GM19193 (cell line): ENCODE data around the gene NDUFAF4.

ENCODE experiments used
- POLR2A ChIP-seq: IDR thresholded peaks from 4 replicates; pipeline ENCODE4 v1.6.1; 2011; ENCODE audit not compliant: insufficient read depth, insufficient read length; ENCODE audit errors: extremely low read depth

The NDUFAF4 gene

DNA sequence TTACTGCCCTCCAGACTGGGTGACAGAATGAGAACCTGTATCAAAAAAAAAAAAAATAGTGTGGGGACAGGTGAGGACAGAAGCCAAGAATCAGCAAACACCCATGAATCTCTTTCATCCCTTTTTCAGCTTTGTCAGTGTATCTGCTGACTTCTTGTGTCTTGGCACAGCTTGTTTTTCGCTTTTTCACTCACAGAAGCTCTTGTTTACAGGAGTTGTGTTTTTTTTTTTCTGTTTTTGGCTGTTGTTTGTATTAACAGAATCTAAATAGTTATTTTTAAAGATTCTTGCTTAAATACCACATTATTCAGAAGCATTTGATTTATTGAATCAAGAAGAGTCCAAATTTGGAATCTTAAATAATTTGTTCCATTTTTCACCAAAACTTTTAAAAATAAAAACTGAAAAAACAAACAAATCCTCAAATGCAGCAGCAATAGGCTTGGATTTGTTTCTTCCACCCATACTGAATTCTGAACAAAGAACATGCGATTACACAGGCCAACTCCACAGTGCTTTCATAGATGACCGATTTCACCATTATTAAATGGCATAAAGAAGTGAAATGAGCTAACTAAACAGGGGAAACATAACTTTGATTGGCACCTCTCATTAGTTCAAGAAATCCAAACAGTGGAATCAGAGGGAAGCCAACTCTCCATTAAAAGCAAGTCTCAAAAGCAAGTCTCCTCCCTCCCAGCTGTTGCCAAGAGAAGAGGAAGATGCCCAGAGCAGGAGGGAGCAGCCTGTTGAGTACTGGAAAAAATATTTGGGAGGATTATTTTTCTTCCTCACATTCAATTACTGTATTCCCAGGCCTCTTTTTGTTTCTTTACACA is 33.3 kb downstream of the NDUFAF4 start:
- TF ChIP-seq POLR2A = no peak

DNA sequence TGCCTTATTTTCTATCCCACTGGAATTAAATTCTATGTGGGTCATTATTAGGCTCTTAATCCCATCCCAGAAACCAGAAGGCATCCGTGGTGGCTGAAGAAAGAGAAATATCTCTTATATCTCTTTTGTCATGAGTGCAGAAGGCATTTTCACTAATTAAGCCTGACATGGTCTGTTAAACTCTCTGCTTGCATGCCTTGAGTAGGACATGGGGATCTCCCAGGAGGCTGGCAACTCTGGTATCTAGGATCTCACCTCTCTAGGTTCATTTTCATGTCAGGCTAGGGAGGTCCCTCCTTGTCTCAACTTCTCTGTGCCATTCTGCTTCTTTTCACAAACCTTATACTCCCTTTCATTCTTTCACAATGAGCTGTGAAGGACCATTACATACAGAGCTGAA is 35.1 kb downstream of the NDUFAF4 start:
- TF ChIP-seq POLR2A = no peak

- no peak for TF ChIP-seq POLR2A
Observed at GRCh38 chr6:96861588-96861987, 36.1 kb downstream of the NDUFAF4 start.

DNA sequence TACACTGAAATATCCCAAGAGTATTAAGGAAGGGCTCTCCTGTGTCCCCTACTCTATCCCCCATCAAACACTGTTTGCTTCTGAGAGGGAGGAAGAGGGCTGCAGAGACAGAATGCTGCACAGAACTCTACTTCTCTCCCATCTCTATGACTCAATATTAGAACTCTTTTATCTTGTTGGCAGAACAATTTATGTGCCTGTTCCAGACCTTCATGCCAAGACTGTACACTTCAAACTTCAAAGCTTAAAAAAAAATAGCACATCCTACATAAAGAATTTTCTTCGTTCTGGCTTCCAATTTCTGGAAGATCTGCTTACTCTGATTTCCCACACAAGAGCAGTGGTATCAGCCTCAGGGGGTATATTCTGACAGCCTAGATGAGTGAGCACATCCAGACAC is 40.8 kb downstream of the NDUFAF4 start:
- no peak for TF ChIP-seq POLR2A

DNA sequence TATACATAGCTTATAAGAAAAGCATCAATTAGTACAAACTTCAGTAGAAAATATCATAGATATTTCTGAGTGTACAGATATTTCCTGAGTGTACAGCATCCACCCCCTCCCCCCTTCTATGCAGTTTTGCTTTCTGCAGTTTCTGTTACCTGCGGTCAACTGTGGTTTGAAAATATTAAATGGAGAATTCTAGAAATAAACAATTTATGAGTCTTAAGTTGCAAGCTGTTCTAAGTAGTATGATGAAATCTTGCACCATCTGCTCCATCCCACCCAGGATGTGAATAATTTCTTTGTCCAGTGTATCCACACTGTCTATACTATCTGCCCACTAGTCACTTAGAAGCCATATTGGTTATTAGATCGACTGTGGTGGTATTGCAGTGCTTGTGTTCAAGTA is 44.6 kb downstream of the NDUFAF4 start:
- no peak for TF ChIP-seq POLR2A

- no peak for TF ChIP-seq POLR2A
Observed at GRCh38 chr6:96852605-96853004, 45.1 kb downstream of the NDUFAF4 start.

DNA sequence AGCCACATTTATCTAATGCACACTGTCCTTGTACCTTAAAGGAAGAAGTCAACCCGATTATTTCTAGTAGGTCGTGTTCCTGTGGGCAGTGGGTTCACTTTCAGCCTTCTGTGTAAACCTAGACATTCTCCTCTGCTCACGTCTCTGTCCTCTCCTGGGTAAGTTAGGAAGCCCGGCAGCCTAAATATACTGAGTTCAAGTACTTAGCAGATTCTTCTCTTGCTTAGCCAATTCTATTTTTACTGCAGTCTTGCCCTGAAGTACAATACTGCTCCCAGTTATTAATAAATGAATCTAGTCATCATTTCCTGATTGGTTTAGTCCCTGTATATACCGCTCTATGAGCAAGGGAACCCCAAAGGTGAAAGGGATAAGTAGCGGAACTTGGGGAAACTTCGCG is 45.8 kb downstream of the NDUFAF4 start:
- no peak for TF ChIP-seq POLR2A

DNA sequence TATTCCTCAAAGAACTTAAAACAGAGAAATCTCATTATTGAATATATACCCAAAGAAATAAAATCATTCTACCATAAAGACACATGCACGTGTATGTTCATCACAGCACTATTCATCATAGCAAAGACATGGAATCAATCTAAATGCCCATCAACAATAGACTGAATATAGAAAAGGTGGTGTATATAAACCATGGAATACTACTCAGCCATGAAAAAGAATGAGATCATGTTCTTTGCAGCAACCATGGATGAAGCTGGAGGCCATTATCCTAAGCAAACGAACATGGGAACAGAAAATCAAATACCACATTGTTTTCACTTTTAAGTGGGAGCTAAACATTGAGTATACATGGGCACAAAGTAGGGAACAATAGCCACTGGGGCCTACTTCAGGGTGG is 48.1 kb downstream of the NDUFAF4 start:
- TF ChIP-seq POLR2A = no peak

GRCh38 chr6:96844530-96844929 is 53.2 kb downstream of the NDUFAF4 start:
- no peak for TF ChIP-seq POLR2A

DNA sequence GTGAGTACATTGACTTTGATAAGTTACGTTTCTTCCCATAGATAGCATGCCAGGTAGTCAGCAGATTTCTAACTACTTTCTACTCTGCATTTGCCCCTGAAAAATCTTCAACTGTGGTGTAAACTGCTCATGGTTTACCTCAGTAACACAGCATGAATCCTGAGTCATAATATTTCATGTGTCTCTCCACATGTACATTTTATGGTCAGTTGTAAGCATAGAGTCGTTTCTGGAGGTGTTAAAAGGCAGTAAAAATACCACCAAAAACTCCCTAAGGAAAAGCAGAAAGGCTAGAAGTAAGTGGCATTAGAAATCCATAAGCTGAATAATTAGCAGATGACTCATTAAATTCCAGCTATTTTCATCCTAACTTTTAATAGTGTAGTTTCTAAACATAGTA is 56.3 kb downstream of the NDUFAF4 start:
- no peak for TF ChIP-seq POLR2A
